B cell (primary cell): ENCODE data around the gene RPL36. TPM values are rescaled to one million over a fixed set of nuclear protein-coding genes. Genes with fewer than 3 reads are reported as not detected.

Experiments
- ATAC-seq: fragments of 200-7000 bp; cut with Tn5 transposase; one replicate; pipeline ENCODE4 v1.10.0; 2021; ENCODE audit warnings: low read depth, mild to moderate bottlenecking, moderate number of reproducible peaks, moderate library complexity
- CTCF ChIA-PET: fragments of 350-600 bp; sonication (Branson Sonifier 250); formaldehyde crosslinking; loops from one replicate; lab custom pipeline; 2021; ENCODE audit warnings: antibody characterized with exemption, inconsistent platforms; lab: Charles Lee
- POLR2A ChIA-PET: fragments of 350-600 bp; sonication (Branson Sonifier 250); formaldehyde crosslinking; loops from one replicate; lab custom pipeline; 2021; ENCODE audit warnings: antibody characterized with exemption; lab: Charles Lee
- DNase-seq: peaks from one replicate; pipeline ENCODE4 v3.0.0; 2013
- H2AFZ ChIP-seq: 2 replicates; pipeline ENCODE4 v1.6.1; 2012; ENCODE audit warnings: mild to moderate bottlenecking, low read depth, low read length; ENCODE audit not compliant: insufficient read depth, poor library complexity, severe bottlenecking
- H3K27ac ChIP-seq, 2 donors: 1 replicate in 1 of 2; 2 replicates in 1 of 2; pipeline ENCODE4 v1.5.1; 2012 to 2013; ENCODE audit warnings: low read length in 2 of 2, mild to moderate bottlenecking in 2 of 2, moderate library complexity in 1 of 2
- H3K27me3 ChIP-seq, 4 experiments: fragments of 200-600 bp in 1 of 4; sonication (generic) in 1 of 4; replicated peaks in 1 of 4; 1 replicate in 2 of 4; 2 replicates in 2 of 4; pipeline versions ENCODE4 v1.6.1 to v1.7.0; 2013 to 2016; ENCODE audit warnings: low read length in 3 of 4, mild to moderate bottlenecking in 2 of 4, mixed read lengths in 1 of 4, moderate library complexity in 1 of 4; ENCODE audit not compliant: insufficient read depth in 4 of 4, control insufficient read depth in 3 of 4; ENCODE audit errors: control extremely low read depth in 1 of 4
- H3K36me3 ChIP-seq, 2 experiments: replicated peaks in 1 of 2; 1 replicate in 1 of 2; 2 replicates in 1 of 2; pipeline versions ENCODE4 v1.6.1 to v1.7.1; 2013; ENCODE audit warnings: low read length in 1 of 2; ENCODE audit not compliant: insufficient read depth in 2 of 2, control insufficient read depth in 1 of 2; ENCODE audit errors: control extremely low read depth in 1 of 2, extremely low read depth in 1 of 2
- H3K4me1 ChIP-seq, 2 donors: fragments of 200-600 bp in 1 of 2; sonication (generic) in 1 of 2; 1 replicate in 1 of 2; 2 replicates in 1 of 2; pipeline versions ENCODE4 v1.5.1 to v1.6.1; 2013 to 2017; ENCODE audit warnings: low read length in 2 of 2; ENCODE audit not compliant: control insufficient read depth in 2 of 2, insufficient read depth in 2 of 2
- H3K4me2 ChIP-seq: replicated peaks from 2 replicates; pipeline ENCODE3; 2012; ENCODE audit warnings: mild to moderate bottlenecking, low read depth, low read length; ENCODE audit not compliant: poor library complexity, severe bottlenecking
- H3K4me3 ChIP-seq, 5 experiments: fragments of 200-600 bp in 1 of 5; sonication (generic) in 1 of 5; 1 replicate in 3 of 5; 2 replicates in 2 of 5; pipeline versions ENCODE4 v1.5.1 to v1.7.0; 2011 to 2016; ENCODE audit warnings: low read length in 4 of 5, mild to moderate bottlenecking in 4 of 5, low read depth in 2 of 5, control low read depth in 1 of 5, moderate library complexity in 1 of 5; ENCODE audit not compliant: insufficient read depth in 1 of 5; ENCODE audit errors: control extremely low read depth in 1 of 5, extremely low read depth in 1 of 5
- H3K79me2 ChIP-seq: fragments of 200-600 bp; sonication (generic); one replicate; pipeline ENCODE4 v1.6.0; 2016; ENCODE audit warnings: low read length; ENCODE audit not compliant: control insufficient read depth, insufficient read depth
- H3K9ac ChIP-seq: fragments of 200-600 bp; sonication (generic); 2 replicates; pipeline ENCODE4 v1.6.1; 2017; ENCODE audit warnings: mild to moderate bottlenecking, low read length, moderate library complexity
- H3K9me3 ChIP-seq, 3 donors: one replicate each; pipeline versions ENCODE4 v1.6.1 to v1.7.1; 2013; ENCODE audit warnings: low read length in 2 of 3; ENCODE audit not compliant: control insufficient read depth in 2 of 3, insufficient read depth in 1 of 3; ENCODE audit errors: control extremely low read depth in 1 of 3
- H4K20me1 ChIP-seq: 2 replicates; pipeline ENCODE4 v1.6.0; 2012; ENCODE audit warnings: mild to moderate bottlenecking, low read length; ENCODE audit not compliant: insufficient read depth, control insufficient read depth, poor library complexity, severe bottlenecking
- H3K27ac Mint-ChIP-seq: one replicate; pipeline ENCODE4 v1.8.0; 2021; ENCODE audit warnings: mixed read lengths
- H3K27me3 Mint-ChIP-seq: one replicate; pipeline ENCODE4 v1.8.0; 2021; ENCODE audit warnings: mixed read lengths
- H3K4me1 Mint-ChIP-seq: one replicate; pipeline ENCODE4 v1.8.0; 2021; ENCODE audit warnings: mixed read lengths
- H3K4me3 Mint-ChIP-seq: one replicate; pipeline ENCODE4 v1.8.0; 2021; ENCODE audit warnings: mixed read lengths
- H3K9me3 Mint-ChIP-seq: one replicate; pipeline ENCODE4 v1.8.0; 2022; ENCODE audit warnings: mixed read lengths; ENCODE audit not compliant: insufficient read depth
- EZH2 ChIP-seq: IDR thresholded peaks from 2 replicates; pipeline ENCODE4 v1.6.1; 2012; ENCODE audit warnings: borderline replicate concordance, low read depth, mild to moderate bottlenecking, moderate library complexity, low read length; ENCODE audit not compliant: insufficient read depth, poor library complexity, severe bottlenecking
- WGBS: methylation state at CpG from one replicate; pipeline ENCODE4 v1.1.5; 2013; ENCODE audit warnings: missing lambda C conversion rate; ENCODE audit not compliant: insufficient coverage; 5-methylcytosine and 5-hydroxymethylcytosine counted together
- intact Hi-C: fragments of 100-400 bp; cut with micrococcal nuclease; formaldehyde crosslinking; loops from one replicate; pipeline ENCODE4 v1.10.0; 2022
- polyA plus RNA-seq: library from polyadenylated mRNA; depleted of rRNA; stranded (reverse); fragments of >200 nt; gene quantifications from 2 replicates; pipeline ENCODE4 v1.2.3, GENCODE V29; 2012
- total RNA-seq, 2 donors: library from RNA; stranded (reverse); fragments of 120-200 nt in 1 of 2; gene quantifications; 1 replicate in 1 of 2; 2 replicates in 1 of 2; pipeline versions ENCODE4 v1.2.3 to v1.2.4, GENCODE V29; 2013 to 2022
- TF ChIP-seq, protein P1 (sequence below): fragments of 200-600 bp; IDR thresholded peaks from one replicate; pipeline ENCODE4 v1.8.0; 2022; ENCODE audit warnings: antibody characterized with exemption, mild to moderate bottlenecking

RPL36 gene
- total and polyA plus RNA-seq, 2 donors (not counting 1 experiment from before 2014, with no cell fraction given), result 899 to 983 TPM

DNA sequence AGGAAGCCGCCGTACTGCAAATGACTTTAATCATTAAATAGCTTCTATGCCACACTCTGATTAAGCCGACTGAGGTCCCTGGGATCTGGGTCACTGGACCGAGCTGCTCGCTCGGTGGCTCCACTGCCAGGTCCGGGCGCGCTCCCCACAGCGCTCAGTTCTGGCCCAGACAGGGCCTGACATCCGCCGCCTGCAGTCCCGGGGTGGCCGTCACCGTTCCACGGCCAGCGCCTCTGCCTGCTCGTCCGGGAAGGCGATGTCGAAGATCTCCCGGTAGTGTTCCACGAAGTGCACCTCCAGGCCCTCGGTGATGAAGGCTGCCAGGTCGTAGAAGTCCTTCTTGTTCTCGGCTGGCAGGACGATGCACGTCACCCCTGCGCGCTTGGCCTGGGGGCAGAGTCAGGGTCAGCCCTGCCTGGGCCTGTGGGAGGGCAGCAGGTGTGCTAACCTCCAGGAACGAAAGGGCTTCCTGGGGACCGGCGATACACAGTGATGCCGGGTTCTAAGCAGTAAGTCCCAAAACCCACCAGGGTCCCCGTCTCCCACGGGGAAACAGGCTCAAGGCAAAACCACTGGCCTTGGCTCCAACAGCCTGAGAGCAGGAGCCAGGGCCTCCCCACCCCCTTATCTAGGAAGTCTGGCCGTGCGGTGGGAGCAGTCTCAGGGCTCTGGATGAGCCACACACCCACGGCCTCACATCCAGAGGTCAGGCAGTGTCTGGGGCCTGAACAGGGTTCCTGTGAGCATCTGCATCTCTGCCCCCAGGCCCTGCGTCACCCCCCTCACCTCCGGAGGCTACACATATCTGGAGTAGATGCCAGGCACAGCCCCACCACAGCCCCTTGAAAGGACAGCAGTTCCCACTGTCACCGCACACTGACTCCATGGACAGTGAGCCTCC, 2.0 kb downstream of the RPL36 start:
- peak overlapping the region in 1 of 2 donors; percentile 88 for H3K27ac ChIP-seq
- POLR2A ChIA-PET, result interaction anchor here (1.1 kb wide), 1 partner anchor 212 kb away, joined by 3 read pairs; no protein-coding TSS in a partner anchor
- no peak overlapping the region for H2AFZ ChIP-seq
- peak overlapping the region; percentile 94 for H3K4me3 Mint-ChIP-seq
- DNase-seq, result peak; percentile 46
- H4K20me1 ChIP-seq, result peaks cover 69% of the 10 kb centered on the region
- H3K27ac Mint-ChIP-seq, result peak overlapping the region; percentile 93
- no peak overlapping the region for H3K9ac ChIP-seq
- no peaks in the 10 kb centered on the region for H3K27me3 ChIP-seq
- TF ChIP-seq EZH2, result no peak
- TF ChIP-seq, protein P1, sequence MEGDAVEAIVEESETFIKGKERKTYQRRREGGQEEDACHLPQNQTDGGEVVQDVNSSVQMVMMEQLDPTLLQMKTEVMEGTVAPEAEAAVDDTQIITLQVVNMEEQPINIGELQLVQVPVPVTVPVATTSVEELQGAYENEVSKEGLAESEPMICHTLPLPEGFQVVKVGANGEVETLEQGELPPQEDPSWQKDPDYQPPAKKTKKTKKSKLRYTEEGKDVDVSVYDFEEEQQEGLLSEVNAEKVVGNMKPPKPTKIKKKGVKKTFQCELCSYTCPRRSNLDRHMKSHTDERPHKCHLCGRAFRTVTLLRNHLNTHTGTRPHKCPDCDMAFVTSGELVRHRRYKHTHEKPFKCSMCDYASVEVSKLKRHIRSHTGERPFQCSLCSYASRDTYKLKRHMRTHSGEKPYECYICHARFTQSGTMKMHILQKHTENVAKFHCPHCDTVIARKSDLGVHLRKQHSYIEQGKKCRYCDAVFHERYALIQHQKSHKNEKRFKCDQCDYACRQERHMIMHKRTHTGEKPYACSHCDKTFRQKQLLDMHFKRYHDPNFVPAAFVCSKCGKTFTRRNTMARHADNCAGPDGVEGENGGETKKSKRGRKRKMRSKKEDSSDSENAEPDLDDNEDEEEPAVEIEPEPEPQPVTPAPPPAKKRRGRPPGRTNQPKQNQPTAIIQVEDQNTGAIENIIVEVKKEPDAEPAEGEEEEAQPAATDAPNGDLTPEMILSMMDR, result no peak
- H3K9me3 ChIP-seq, result peaks cover 0 to 12% (median 0%) of the 10 kb centered on the region in 3 donors
- H3K36me3 ChIP-seq, result peaks cover 0 to 52% of the 10 kb centered on the region in 2 experiments
- no peak overlapping the region for H3K4me3 ChIP-seq
- WGBS, result 76% methylated on average over 42 of the region's 42 CpGs
- H3K79me2 ChIP-seq, result peaks cover 41% of the 10 kb centered on the region
- H3K4me1 Mint-ChIP-seq, result peaks cover 33% of the 10 kb centered on the region
- no peaks in the 10 kb centered on the region for H3K27me3 Mint-ChIP-seq
- no peak for ATAC-seq
- H3K4me2 ChIP-seq, result peak overlapping the region; percentile 85
- CTCF ChIA-PET, result interaction anchor here (3.1 kb wide), 1 partner anchor 28 kb away, joined by 31 read pairs; the partner anchor contains the start of genes CATSPERD and LONP1
- peaks cover 7 to 29% of the 10 kb centered on the region in 2 donors for H3K4me1 ChIP-seq
- intact Hi-C loops, result loop anchor here (5.0 kb wide), 1 partner anchor 970 kb away; the partner anchor contains the start of gene DPP9
- H3K9me3 Mint-ChIP-seq, result no peaks in the 10 kb centered on the region

- intact Hi-C loops, result loop anchor here (5.0 kb wide), 1 partner anchor 970 kb away; the partner anchor contains the start of gene DPP9
- no peak for ATAC-seq
- peaks cover 41% of the 10 kb centered on the region for H3K79me2 ChIP-seq
- TF ChIP-seq, protein P1, result no peak
- TF ChIP-seq EZH2, result no peak
- Mint-ChIP-seq H3K4me3 (peak overlapping the region; percentile 77), H3K9me3 (no peaks in the 10 kb centered on the region), H3K27me3 (no peaks in the 10 kb centered on the region), H3K27ac (peak overlapping the region; percentile 86), H3K4me1 (peaks cover 33% of the 10 kb centered on the region)
- H3K4me2 ChIP-seq, result no peak overlapping the region
- POLR2A ChIA-PET, result no interaction called here
- H3K27ac ChIP-seq, result no peak overlapping the region
- DNase-seq, result peak; percentile 40
- no peak overlapping the region for H3K9ac ChIP-seq
- peaks cover 76% of the 10 kb centered on the region for H4K20me1 ChIP-seq
- CTCF ChIA-PET, result no interaction called here
- 80% methylated on average over 6 of the region's 7 CpGs for WGBS
- H3K4me1 ChIP-seq, result peaks cover 3 to 23% of the 10 kb centered on the region in 2 donors
- H3K36me3 ChIP-seq, result peaks cover 0 to 52% of the 10 kb centered on the region in 2 experiments
- no peak overlapping the region for H2AFZ ChIP-seq
- H3K9me3 ChIP-seq, result peaks cover 0 to 7% (median 0%) of the 10 kb centered on the region in 3 donors
- H3K4me3 ChIP-seq, result no peak overlapping the region
- H3K27me3 ChIP-seq, result no peaks in the 10 kb centered on the region
These were observed 2.7 kb downstream of the RPL36 start for GRCh38 chr19:5692723-5693194.
